RWPE1 (cell line): ENCODE data around the gene ACSM5.

Source experiments
- CTCF ChIA-PET: fragments of 350-600 bp; sonication (Branson Sonifier 250); formaldehyde crosslinking; extraction: SDS; loops from one replicate; lab custom pipeline; 2021; lab: Yijun Ruan, JAX
- POLR2A ChIA-PET: fragments of 400-600 bp; formaldehyde crosslinking; extraction: SDS; loops from one replicate; lab custom pipeline; 2020; ENCODE audit warnings: antibody characterized with exemption; ENCODE audit not compliant: low non-redundant PET; lab: Yijun Ruan, JAX
- DNase-seq: peaks from one replicate; pipeline ENCODE4 v3.0.0; 2012; ENCODE audit warnings: low spot score
- H3K27ac ChIP-seq: fragments of 450-650 bp; 2 replicates; pipeline ENCODE4 v1.5.1; 2017
- CTCF ChIP-seq: fragments of 450-650 bp; conservative IDR thresholded peaks from 2 replicates; pipeline ENCODE4 v1.5.1; 2017; ENCODE audit warnings: low read depth, mild to moderate bottlenecking

The ACSM5 gene

GRCh38 chr16:20387978-20388377 is 21.4 kb upstream of the ACSM5 start:
- no peak for DNase-seq
- ChIA-PET CTCF (no interaction called here), POLR2A (no interaction called here)
- H3K27ac ChIP-seq = no peak overlapping the region
- no peak for TF ChIP-seq CTCF

GRCh38 chr16:20388854-20389253 is 20.5 kb upstream of the ACSM5 start:
- no peak for TF ChIP-seq CTCF
- no peak for DNase-seq
- ChIA-PET POLR2A (no interaction called here), CTCF (interaction anchor here (1.2 kb wide), 1 partner anchor 482 kb away, joined by 5 read pairs; no protein-coding TSS in a partner anchor)
- H3K27ac ChIP-seq = no peak overlapping the region

DNA sequence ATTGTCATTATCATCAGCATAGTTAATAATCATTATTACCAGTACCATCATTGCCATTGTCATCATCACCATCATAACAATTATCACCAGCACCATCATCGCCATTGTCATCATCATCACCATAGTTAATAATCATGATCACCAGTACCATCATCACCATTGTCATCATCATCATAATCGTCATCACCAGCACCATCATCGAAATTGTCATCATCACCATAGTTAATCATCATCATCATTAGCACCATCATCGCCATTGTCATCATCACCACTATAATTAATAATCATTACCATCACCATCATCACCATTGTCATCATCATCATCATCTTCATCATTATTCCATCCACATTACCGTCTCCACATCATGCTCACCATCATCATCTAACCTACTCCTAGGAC is 18.3 kb upstream of the ACSM5 start:
- TF ChIP-seq CTCF = no peak
- CTCF ChIA-PET = no interaction called here

DNA sequence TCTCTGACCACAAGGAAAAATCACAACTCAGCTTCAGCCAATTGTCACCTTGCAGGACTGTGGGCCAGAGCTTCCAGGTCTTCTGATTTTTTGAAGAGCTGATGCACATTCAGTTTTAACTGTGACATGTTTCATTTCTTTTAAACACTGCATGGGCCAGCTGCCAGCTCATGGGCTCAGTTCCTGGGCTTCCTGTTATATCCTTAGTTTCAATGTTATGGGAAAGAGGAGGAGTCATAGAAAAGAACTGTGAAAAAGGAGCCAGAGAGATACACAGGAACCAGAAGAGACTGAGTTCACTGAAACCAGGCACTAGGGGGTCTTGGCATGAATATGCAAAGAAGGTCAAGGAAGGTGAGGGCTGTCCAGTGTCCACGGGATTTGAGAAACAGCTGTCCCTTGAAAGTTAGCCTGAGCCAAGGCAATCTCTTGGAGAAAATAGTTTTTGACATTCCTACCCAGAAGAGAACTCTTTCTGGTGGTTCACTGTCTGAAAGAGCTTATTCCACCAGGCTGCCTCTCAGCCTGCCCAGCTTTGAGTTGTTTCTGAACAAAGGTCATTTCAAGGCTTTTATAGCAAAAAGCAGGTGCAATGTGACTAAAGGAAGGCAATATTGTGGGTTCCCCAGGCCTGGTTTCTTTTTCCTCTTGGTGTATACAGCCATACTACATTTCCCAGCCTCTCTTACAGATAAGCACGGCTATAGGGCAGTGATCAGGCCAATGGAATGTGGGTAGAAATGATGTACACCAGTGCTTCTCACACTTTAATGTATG is 15.3 kb upstream of the ACSM5 start:
- no peak for DNase-seq
- CTCF ChIA-PET = interaction anchor here (0.9 to 1.6 kb wide), 2 partner anchors 9 to 93 kb away, joined by 3 to 8 read pairs; no protein-coding TSS in a partner anchor
- no peak overlapping the region for H3K27ac ChIP-seq
- no peak for TF ChIP-seq CTCF
- POLR2A ChIA-PET = no interaction called here

More for the DNA sequence above, 18.3 kb upstream of the ACSM5 start:
- H3K27ac ChIP-seq = no peak overlapping the region
- DNase-seq = no peak
- POLR2A ChIA-PET = no interaction called here

DNA sequence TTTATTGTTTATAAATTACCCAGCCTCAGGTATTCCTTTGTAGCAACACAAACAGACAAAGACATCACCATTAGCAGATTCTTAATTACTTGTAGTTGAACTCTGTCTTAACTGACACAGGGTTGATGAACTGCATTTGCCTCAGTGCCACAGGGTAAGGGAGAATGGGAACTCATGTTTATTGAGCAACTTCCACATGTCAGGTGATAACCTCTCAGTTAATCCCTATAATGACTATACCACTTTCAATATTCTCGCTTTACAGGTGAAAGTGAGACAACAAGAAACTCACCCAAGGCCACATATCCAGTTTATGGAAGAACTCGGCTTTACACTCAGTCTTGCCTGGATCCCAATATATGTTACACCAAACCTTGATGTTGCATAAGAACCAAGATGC is 13.4 kb upstream of the ACSM5 start:
- POLR2A ChIA-PET = no interaction called here
- no peak for DNase-seq
- CTCF ChIA-PET = interaction anchor here (0.9 kb wide), 1 partner anchor 19 kb away, joined by 3 read pairs; no protein-coding TSS in a partner anchor
- no peak overlapping the region for H3K27ac ChIP-seq
- TF ChIP-seq CTCF = no peak

DNA sequence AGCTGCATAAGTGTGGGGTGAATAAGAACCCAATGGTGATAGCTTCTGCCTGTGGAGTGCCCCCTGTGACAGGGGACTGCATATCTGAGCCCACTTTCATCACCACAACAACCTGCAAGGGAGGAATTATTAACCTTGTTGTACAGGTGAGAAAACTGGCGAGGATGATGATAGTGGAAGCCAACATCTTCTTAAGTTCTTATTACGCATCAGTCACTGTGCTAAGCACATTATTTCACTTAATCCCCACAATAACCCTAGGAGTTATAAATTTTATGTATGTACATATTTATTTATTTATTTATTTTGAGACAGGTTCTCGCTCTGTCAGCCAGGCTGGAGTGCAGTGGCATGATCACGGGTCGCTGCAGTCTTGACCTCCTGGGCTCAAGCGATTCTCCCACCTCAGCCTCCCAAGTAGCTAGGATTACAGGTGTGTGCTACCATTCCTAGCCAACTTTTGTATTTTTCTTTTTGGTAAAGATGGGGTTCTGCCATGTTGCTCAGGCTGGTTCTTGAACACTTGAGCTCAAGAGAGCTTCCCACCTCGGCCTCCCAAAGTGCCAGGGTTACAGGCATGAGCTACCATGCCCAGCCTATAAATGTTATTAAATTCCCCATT is 12.4 kb upstream of the ACSM5 start:
- no peak for TF ChIP-seq CTCF
- ChIA-PET POLR2A (no interaction called here), CTCF (interaction anchor here (0.6 kb wide), 1 partner anchor 357 kb away, joined by 4 read pairs; no protein-coding TSS in a partner anchor)
- H3K27ac ChIP-seq = no peak overlapping the region
- DNase-seq = no peak
